SIG-M5 treated with dmso at 0.1 percent for 504 hours (cell line): ENCODE data around the gene BEST1.

Source experiments
- DNase-seq: peaks from one replicate; lab custom pipeline; 2025; ENCODE audit not compliant: unreplicated experiment; lab: John Stamatoyannopoulos, UW

The BEST1 gene

DNA sequence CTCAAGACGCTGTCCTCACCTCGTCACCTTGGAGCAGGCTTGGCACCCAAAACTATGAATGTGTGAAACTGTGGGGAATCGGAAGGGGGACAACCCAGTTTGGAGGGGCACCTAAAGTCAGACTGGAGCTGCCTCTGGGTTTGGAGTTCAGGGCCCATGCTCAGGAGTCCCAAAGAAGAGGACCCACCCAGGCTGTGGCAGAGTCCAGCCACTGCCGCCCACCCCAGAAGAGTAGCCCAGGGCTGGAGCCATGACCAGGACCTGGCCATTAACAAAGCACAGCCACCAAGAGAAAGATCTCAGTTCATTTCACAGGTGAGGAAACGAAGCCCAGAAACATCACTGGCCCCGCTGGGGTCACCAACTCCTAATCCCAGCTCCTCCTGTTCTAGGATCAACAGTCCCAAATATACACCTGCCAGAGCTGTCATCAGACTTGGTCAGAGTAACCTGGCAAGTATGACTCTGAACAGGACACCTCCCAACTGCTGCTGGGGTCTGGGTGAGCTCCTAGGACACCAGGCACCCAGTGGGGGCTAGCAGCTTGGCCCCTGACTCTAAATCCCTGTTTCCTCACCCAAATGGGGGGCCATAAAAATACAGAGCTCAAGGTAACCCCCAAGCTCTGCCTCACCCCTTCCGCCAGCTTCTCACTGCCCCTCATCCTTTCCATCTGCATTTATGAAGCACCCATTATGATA is 35.5 kb upstream of the BEST1 start:
- DNase-seq: no peak

DNA sequence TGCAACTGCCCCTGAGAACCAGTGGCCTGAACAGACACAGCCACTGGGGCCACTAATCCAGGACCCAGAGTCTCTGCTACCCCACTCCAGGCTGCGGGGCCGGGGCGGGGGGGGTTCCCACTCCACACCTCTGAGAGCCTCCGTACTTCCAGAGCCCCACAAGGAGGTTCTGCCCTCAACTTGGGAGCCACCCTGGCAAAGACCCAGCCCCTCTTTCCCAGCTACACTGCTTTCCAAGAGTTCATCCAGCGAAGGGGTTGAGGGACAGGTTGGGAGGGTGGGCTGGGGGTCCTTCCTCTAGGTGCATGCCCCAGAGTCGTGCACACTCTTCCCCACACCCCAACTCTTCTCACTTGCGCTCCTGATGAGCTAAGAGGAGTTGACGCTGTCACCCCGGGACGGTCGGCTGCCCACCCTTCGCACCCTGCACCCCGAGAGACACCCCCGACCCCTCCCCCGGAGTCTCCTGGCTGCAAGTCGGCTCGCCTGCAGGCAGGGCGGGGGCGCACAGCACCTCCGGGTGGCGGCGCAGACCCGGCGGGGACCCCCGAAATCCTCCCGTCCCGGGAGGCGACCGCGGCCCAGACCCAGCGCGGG is 33.3 kb upstream of the BEST1 start:
- DNase-seq: no peak

DNA sequence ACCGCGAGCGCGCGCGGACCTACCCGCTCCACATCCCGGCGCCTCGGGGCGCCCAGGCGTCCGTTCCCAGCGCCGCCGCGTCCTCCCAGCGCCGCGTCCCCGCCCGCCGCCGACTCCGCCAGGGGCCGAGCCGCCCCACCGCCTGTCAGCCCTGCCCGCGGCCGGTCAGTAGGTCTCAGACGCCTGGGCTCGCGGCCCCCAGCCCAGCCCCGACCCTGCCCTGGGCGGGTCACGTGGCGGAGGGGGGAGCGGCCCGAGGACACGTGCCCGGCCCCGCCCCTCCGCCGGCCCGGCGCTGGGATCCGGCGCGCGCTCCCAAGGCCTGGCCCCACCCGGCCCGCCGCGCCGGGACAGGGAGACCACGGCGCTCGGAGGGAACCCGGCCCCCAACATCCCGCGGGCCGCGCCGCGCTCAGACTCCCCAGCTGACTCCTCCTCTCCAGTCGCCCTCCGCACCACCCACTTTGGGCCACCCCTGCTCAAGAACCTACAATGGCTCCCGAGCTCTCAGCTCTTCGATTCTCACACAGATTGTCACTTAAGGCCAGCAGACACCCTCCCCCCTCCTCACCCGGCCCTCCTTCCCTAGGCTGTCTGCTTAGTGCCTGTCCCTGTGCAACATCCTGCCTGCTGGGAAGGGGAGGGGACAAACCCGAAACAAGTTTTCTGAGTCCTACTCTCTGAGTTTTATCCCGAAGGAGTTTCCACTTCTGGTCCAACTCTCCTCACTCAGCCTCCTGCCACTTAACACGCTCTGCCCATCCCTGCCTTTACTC is 32.6 kb upstream of the BEST1 start, which contains the start of gene RAB3IL1:
RAB3IL1 (minus strand) TSS at position 233 of the 776 bp plus-strand sequence; CDS start at position 34, 199 bp downstream.
- DNase-seq: no peak

DNA sequence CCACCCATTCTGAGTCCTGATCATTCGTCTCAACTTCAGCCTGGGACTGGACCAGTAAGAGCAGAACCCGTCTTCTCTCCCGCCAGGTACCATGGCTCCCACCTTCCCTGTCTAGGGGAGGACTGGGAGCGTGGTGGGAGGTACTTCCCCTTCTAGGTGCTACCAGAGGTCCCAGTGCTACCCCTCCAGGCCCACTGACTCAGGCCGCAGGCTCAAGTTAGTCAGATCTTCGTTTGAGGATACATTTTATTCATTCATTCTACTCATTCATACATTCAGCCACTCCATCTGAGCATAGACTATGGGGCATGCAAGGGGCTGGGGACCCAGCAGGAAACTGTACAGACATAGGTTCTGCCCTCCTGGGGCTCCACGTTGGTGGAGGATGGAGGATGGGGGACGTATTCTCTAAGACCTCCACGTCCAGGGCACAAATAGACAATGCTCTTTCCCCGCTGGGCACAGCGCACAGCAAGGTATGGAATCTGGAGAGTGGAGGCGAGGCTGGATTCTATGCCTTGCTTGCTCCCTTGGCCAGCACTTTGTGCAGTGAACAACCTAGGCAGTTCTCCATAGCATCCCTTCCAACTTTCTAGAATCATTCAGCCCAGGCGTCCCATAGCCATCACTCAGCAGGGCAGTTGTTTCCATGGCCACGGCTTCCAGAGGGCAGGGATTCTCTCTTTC is 31.8 kb upstream of the BEST1 start:
- no peak for DNase-seq

DNA sequence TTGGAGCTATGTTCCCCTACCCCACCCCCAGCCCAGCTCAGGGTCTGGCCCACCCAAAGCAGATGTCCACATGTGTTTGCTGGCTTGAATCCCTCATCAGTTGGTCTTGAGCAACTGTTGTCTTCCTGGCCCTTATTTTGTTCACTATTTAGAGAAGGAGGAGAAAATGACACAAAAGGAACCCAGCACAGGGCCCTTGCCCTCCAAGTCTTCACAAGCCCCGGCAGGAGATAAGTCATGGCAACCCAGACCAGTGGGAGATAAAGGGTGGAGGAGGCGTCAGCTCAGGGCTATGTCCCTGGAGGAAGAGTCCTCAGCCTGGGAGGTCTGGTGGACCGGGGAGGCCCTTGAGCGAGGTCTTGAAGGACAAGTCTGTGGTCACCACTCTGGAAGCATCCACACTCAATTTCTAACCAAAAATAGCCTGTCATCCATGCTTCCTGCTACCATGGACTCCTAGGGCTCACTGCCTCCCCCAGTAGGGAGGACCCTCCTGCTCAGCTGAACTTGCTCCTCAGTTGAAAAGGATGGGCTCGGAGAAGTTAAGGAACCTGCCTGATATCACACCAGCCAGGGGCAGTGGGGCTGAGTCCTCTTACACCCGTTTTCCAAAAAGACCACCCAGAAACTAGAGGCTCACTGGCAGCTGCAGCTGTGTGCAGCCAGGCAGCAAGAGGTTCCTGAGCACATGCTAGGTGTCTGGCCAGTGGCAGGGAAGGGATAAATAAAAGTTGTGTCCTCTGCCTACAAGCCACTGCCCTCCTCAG is 31.0 kb upstream of the BEST1 start:
- DNase-seq: no peak

DNA sequence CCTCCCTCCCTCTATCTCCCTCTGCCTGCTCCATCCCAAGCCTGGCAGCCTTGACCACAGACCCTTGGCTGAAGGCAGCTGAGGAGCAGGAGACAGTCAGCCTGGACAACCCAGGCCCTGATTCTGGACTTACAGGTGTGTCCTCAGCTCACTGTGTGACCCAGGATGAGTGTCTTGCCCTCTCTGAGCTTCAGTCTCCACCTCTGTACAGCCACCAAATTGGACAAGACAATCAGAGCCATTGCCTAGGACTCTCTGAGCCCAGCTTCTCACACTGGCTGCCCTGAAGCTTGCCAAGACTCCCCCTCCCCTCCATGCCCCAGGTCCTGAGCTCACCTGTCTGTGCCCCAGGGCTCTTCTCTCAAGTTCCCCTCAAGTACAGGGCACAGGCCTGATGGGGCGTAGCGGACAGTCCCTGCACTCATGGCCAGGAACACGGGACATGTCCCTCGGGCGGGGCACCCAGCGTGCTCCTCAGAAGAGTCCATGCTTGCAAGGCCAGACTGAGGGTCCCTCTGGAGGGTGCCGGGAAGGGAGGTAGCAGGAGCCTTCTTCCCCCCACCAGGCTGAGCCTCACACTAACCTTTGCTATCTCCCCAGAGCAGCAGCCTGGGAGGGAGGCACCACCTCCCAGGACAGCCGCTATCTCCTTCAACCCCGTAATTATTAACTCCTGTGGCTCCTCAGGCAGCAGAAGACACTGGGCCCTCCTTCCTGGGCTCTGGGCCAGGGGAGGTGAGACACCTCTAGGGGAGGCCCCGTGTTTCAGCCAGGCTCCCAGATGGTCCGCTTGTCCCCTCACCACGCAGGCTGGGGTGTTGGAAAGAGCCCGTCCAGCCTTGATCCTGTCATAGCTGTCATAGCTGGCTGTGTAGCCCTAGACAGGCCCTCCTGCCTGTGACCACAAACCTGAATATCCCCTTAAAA is 30.2 kb upstream of the BEST1 start:
- DNase-seq: no peak

DNA sequence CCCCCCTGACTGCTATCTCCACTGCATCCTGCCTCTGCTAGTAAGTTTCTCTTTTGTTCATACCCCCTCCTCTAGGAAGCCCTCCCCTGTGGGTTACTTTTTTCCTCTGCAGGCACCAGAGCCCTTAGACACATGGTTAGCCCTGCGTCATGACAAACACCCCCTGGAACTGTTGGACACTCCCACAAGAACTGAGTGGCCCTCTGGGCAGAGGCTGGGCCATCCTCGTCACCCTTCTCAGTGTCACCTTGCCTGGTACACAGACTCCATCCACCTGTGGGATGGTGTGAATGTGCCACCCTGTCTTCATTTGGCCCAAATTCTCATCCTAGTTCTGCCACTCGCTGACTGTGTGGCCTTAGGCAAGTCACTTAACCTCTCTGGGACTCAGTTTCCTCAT is 28.7 kb upstream of the BEST1 start:
- DNase-seq: no peak

DNA sequence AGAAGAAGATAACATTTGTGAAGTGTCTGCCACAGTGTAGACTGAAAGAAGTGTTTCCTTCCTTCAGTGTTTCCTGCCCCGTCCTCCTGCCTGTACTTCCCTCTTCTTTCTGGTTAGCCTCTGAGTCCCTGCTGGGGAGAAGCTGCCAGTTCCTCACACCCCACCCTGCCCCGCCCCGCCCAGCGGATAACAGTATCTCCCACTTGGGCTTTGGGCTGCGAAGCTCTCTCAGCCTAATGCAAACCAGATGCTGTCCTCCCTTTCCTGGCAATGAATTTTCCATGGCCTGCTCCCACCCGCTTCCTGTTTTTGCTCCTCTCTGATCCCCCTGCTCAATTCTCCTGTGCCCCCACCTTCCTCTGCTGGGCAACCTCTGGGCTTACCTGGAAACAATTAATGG is 27.6 kb upstream of the BEST1 start:
- peak; percentile 39 for DNase-seq

DNA sequence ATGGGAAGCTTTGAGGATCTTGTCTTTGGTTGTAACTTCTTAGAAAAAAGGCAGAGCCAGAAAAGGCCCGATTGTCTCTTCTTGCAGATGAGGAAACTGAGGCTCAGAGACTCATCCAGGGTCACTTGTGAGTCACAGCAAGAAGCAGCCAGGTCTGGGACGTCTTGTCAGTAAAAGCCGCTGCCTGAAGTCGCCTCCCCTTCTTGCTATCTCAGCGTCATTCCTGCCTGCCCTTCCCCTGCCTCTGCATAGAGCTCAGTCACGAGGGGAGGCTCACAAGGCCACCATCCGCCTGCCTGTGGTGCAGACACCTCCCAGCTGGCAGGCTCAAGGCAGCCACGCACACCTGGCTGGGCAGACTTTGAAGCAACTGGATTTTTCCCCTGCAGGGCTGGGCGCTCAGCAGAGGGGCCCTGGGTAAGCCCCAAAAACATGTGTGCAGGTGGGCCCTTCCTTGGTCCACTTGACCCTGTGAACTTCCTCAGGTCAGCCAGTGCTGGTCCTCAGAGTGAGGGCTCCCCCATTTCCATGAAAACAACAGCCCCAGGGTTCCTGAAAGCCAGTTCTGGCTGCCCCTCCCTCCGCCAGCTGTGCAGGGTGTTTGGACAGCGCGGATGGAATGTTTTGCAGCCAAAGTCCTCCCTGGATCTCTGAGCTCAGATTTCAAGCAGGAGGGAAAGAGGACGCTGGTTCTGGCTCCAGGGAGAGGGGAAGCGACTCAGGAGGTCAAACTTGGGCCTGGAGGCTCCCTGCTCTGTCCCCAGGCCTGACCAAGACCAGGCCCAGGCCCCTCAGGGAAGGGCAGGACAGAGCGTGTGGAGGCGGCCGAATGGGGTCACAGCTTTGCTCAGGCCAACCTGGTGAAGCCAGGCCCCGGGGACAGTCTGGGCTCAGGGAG is 26.7 kb upstream of the BEST1 start:
- no peak for DNase-seq

DNA sequence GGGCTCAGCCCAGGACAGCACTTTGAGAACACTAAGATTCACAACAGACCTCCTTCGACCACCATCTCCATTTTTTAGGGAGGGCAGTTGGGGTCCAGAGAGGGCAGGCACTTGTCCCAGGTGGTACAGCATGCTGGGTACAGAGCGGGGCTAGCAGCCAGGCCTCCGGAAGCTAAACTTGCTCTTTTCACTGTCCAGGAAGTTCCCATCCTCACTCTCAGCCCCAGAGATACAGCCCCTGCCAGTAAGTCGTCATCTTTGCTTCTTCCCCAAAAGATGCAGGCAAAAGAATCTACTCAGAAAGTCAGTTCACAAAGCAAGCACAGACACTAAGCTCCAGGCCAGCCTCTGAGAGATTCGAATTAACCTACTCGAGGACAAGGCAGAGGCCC is 26.1 kb upstream of the BEST1 start:
- no peak for DNase-seq

DNA sequence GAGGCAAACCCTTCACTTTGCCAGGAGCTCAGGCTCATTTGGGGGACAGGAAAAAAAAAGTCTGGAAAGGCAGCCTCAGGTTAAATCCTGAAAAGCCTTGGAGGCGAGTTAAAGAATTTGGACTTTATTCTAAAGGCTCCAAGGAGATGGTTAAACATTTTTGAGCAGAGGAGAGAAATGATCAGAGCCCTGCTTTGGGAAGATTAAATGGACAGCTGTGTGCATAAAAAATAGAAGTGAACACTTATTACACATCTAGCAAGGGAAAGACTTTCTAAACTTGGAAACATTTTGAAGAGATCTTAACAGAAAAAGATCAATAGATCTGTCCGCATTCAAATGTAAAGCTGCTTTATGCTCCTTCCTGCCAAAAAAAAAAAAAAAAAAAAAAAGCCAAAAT is 24.4 kb upstream of the BEST1 start:
- DNase-seq: no peak

DNA sequence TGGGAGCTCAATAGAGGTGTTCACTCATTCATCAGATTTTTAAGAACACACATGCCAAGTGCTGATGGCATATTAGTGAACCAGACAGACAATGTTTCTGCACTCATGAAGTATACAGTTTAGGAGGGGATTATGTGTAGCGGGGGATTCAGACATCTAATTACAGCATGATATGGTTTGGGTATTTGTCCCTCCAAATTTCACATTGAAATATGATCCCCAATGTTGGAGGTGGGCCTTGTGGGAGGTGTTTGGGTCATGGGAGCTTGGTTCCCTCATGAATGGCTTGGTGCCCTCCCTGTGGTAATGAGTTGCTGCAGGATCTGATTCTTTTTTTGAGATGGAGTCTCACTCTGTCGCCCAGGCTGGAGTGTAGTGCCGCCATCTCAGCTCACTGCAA is 23.9 kb upstream of the BEST1 start:
- no peak for DNase-seq

DNA sequence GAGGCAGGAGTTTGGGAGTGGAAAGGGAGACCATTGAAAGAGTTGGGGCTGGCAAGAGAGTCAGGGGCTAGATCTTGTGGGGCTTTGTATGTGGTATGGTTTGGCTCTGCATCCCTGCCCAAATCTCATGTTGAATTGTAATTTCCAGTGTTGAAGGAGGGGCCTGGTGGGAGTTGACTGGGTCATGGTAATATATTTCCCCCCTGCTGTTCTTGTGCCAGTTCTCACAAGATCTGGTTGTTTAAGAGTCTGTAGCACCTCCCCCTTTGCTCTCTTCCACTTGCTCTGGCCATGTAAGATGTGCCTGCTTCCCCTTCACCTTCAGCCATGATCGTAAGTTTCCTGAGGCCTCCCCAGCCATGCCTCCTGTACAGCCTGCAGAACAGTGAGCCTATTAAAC is 22.6 kb upstream of the BEST1 start:
- DNase-seq: no peak

DNA sequence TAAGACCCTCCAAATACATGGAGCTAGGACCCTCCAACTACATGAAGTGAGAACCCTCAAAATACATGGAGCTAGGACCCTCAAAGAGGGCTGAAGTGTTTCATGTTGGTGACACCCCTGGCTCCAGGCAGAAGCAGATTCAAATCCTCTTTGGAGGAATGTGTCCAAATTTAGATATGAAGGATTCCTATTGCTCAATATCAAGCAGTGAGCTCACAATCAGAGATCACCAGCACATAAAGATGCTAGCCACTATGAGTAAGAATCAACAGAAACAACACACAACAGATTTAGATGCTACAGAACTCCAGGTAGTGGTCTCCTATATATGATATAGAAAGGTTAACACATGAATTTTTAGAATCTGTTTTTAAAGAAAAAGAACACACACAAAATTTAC is 21.5 kb upstream of the BEST1 start:
- no peak for DNase-seq

DNA sequence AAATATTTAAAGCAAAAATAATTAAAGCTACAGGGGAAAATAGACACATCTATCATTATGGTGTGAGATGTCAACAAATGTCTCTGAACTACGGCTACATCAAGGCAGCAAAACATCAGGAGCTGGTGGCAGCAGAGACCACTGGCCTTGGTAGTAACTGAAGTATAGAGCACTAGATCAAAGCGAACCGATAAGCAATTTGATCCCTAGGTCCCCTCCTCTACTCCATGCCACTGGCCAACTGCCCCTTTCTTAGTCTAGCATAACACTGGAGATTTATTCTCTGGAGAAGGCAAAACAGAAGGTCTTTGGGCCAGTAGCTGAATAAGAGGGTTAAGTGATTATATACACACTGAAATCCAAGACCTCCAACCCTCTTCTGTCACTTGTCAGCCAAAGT is 19.2 kb upstream of the BEST1 start:
- DNase-seq: no peak

DNA sequence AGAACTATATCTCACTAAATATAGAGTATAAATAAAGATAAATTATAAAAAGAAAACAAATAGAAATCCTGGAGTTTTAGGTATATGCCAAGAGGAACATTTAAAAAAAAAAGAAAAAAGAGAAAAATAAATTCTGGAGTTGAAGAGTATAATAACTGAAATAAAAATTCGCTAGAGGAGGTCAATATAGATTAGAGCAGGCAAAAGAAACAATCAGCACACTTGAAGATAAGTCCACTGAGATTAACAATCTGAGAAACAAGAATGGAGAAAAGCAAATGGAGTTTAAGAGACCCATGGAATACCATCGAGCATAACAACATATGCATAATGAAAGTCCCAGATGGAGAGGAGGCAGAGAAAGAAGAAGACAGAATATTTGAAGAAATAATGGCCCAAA is 14.3 kb upstream of the BEST1 start:
- DNase-seq: no peak

DNA sequence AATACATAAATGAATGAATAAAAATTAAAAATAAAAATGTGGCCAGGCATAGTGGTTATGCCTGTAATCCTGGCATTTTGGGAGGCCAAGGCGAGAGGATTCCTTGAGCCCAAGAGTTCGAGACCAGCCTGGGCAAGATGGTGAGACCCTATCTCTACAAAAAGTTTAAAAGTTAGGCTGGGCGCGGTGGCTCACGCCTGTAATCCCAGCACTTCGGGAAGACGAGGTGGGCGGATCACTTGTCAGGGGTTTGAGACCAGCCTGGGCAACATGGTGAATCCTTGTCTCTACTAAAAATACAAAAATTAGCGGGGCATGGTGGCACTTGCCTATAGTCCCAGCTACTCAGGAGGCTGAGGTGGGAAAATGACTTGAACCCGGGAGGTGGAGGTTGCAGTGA is 9.7 kb upstream of the BEST1 start:
- no peak for DNase-seq

DNA sequence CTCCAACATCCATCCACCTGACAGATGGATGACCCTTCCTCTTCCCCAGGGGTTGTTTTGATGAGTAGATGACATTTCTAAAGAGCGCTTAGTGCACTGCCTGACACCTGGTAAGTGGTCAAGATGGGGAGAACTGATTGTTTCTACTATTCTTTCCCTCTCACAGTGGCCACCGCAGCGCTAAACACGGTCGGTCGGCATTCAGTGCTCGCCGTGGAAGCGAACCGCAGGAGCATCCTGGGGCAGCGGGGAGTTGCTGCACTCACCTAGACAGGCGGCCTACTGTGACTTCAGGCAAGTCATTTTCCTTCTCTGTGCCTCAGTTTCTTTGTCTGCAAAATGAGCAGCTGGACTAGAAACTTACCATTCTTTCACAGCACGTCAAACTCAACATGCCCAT is 5.0 kb upstream of the BEST1 start:
- DNase-seq: no peak

DNA sequence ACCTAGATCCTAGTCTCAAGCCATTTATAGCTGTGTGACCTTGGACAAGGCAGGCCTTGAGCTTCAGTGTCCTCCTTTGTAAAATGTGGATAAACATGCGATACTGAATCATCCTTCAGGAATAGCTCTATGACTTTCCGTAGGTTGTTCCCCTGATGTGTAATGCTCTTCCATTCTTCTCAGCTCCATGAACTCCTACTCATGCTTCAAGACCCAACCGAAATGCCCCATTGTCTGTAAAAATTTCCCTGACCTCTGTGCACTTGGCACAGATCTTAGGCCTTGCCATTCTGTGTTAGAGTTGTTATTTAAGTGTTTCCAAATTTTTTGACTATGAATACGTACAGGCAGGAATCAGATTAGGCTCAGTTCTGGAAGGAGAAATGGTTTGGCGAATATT is 3.3 kb upstream of the BEST1 start:
- no peak for DNase-seq
